ENCODE data around the gene ASB8.
"Not testable (repeated sequence)": the region's sequence is repeated elsewhere in the genome, so short reads cannot be mapped to it uniquely, and the experiment has no call there.

ASB8 gene

GRCh38 chr12:48131517-48131916 is 25.8 kb downstream of the ASB8 start:
- DNase-seq, result no peak

GRCh38 chr12:48129376-48129775 is 27.9 kb downstream of the ASB8 start:
- DNase-seq, result no peak

GRCh38 chr12:48128800-48129199 is 28.5 kb downstream of the ASB8 start:
- DNase-seq, result no peak

GRCh38 chr12:48126953-48127630 is 30.2 kb downstream of the ASB8 start:
- DNase-seq, result no peak

- no peak for DNase-seq
Observed at GRCh38 chr12:48125985-48126384, 31.3 kb downstream of the ASB8 start.

GRCh38 chr12:48125542-48125941 is 31.8 kb downstream of the ASB8 start:
- DNase-seq, result not testable (repeated sequence)

GRCh38 chr12:48123169-48123568 is 34.1 kb downstream of the ASB8 start:
- no peak for DNase-seq

- no peak for DNase-seq
Observed at GRCh38 chr12:48122065-48122834, 35.1 kb downstream of the ASB8 start.

GRCh38 chr12:48121522-48121921 is 35.8 kb downstream of the ASB8 start:
- DNase-seq, result no peak

GRCh38 chr12:48119834-48120195 is 37.5 kb downstream of the ASB8 start:
- no peak for DNase-seq

- DNase-seq, result peak; percentile 83
Observed at GRCh38 chr12:48119078-48119833, 38.1 kb downstream of the ASB8 start, which contains the start of gene PFKM. Gene PFKM (plus strand): TSS chr12:48119364. CDS start chr12:48122775, 3,411 bp downstream.

- DNase-seq, result no peak
Observed at GRCh38 chr12:48118284-48118871, 38.9 kb downstream of the ASB8 start.

- no peak for DNase-seq
Observed at GRCh38 chr12:48115957-48116356, 41.4 kb downstream of the ASB8 start.

GRCh38 chr12:48111312-48111693 is 46.0 kb downstream of the ASB8 start:
- not testable (repeated sequence) for DNase-seq

GRCh38 chr12:48110691-48111311 is 46.5 kb downstream of the ASB8 start:
- DNase-seq, result no peak

- DNase-seq, result no peak
Observed at GRCh38 chr12:48109424-48109823, 47.9 kb downstream of the ASB8 start.

GRCh38 chr12:48106681-48107613 is 50.4 kb downstream of the ASB8 start:
- DNase-seq, result no peak

GRCh38 chr12:48105867-48106680 is 51.2 kb downstream of the ASB8 start, which contains the start of gene SENP1:
Gene SENP1 (minus strand): TSS chr12:48106079. CDS start chr12:48101472, 4,607 bp downstream.
- DNase-seq, result peak; percentile 95

- DNase-seq, result peak; percentile 64
Observed at GRCh38 chr12:48105321-48105866, 51.9 kb downstream of the ASB8 start.

GRCh38 chr12:48104531-48104930 is 52.8 kb downstream of the ASB8 start:
- DNase-seq, result no peak

All from NCI-H1092 (cell line).